ENCODE measurements around the gene NHLRC2.

NHLRC2 gene

DNA sequence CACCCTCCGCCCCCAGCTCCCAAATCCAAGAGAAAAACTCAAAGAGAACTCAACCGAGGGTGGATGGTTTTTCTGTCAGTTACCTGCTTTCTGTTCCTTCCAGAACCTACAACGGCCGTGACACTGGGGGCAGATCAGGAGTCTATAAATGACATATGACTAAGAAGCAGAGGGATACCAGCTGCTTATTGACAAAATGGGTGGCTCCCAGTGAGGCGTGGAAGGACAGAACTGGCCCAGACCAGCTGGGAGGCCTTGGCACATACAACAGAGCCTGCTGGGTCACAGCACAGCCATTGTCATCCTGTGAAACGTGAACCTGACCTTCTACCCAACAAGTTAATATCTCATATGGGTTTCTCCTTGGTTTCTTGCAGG is 104.9 kb downstream of the NHLRC2 start:
- H2AFZ ChIP-seq (ENCODE audit: low read length) = no peak overlapping the region
- no peaks in the 10 kb centered on the region for H4K20me1 ChIP-seq (ENCODE audit: insufficient read depth, low read length)
- no peaks in the 10 kb centered on the region for H3K9me3 ChIP-seq (replicated peaks; ENCODE audit: insufficient read depth, low read length)
- no peak overlapping the region for H3K27ac ChIP-seq (ENCODE audit: low read length)
- H3K4me1 ChIP-seq (ENCODE audit: low read length) = peaks cover 32% of the 10 kb centered on the region
- DNase-seq = no peak
- H3F3A ChIP-seq (ENCODE audit: insufficient read depth, low read length) = peaks cover 24% of the 10 kb centered on the region
- no peak overlapping the region for H3K4me2 ChIP-seq (ENCODE audit: low read depth, low read length)
- H3K9ac ChIP-seq (ENCODE audit: low read length) = no peak overlapping the region
- TF ChIP-seq EZH2phosphoT487 (IDR thresholded peaks at IDR 0.05; ENCODE audit: low read length) (no peak), EZH2 (optimal IDR thresholded peaks at IDR 0.05; ENCODE audit: low read depth, low read length) (no peak)
- TF ChIP-seq, protein P1, sequence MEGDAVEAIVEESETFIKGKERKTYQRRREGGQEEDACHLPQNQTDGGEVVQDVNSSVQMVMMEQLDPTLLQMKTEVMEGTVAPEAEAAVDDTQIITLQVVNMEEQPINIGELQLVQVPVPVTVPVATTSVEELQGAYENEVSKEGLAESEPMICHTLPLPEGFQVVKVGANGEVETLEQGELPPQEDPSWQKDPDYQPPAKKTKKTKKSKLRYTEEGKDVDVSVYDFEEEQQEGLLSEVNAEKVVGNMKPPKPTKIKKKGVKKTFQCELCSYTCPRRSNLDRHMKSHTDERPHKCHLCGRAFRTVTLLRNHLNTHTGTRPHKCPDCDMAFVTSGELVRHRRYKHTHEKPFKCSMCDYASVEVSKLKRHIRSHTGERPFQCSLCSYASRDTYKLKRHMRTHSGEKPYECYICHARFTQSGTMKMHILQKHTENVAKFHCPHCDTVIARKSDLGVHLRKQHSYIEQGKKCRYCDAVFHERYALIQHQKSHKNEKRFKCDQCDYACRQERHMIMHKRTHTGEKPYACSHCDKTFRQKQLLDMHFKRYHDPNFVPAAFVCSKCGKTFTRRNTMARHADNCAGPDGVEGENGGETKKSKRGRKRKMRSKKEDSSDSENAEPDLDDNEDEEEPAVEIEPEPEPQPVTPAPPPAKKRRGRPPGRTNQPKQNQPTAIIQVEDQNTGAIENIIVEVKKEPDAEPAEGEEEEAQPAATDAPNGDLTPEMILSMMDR (IDR thresholded peaks at IDR 0.05; ENCODE audit: low read length) = no peak
- H3K36me3 ChIP-seq (replicated peaks; ENCODE audit: insufficient read depth, low read length) = no peaks in the 10 kb centered on the region
- H3K27me3 ChIP-seq (replicated peaks; ENCODE audit: insufficient read depth, low read length) = no peaks in the 10 kb centered on the region
- no peaks in the 10 kb centered on the region for H3K9me2 ChIP-seq (replicated peaks; ENCODE audit: insufficient read depth, low read length)
- H3K4me3 ChIP-seq (ENCODE audit: low read length) = no peak overlapping the region
- no peaks in the 10 kb centered on the region for H3K79me2 ChIP-seq (ENCODE audit: low read length)

DNA sequence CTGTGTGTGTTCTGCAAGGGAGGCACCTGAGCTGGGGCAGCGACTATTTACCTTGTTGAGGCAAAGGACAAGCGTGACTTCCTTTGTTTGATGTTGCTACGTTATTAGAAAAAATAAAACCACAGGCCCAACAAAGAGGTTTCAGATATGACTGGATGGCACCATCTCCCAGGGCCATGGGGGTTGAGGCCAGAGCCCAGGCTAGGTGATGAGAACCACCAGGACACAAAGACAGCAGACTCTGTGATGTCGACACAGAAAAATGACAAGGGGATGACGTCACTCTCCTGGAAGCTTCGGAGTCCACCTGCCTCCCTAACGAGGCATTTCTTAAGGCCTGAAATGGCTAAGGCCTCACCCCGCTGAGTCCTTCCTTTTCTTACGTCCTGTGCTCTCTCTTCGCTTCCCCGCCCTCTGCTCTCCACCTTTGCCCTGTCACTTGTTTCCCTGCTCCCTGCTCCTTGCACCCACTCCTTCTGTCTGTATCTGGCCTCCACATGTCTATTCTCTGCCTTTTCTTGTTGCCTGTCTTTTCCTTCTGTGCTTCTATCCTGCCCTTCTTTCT is 106.2 kb downstream of the NHLRC2 start:
- no peak for TF ChIP-seq EZH2phosphoT487 (IDR thresholded peaks at IDR 0.05; ENCODE audit: low read length)
- TF ChIP-seq EZH2 (optimal IDR thresholded peaks at IDR 0.05; ENCODE audit: low read depth, low read length) = no peak
- TF ChIP-seq, protein P1 (IDR thresholded peaks at IDR 0.05; ENCODE audit: low read length) = no peak
- Histone ChIP-seq H3K9me2 (replicated peaks; ENCODE audit: insufficient read depth, low read length) (no peaks in the 10 kb centered on the region), H3K4me3 (ENCODE audit: low read length) (0 out of 2 replicates have a peak overlapping the region, but pooled peaks have one; percentile 6), H3K4me2 (ENCODE audit: low read depth, low read length) (peak overlapping the region; percentile 53), H2AFZ (ENCODE audit: low read length) (peak overlapping the region; percentile 17; the same call in 1 of the 2 replicates), H3K79me2 (ENCODE audit: low read length) (no peaks in the 10 kb centered on the region), H3K4me1 (ENCODE audit: low read length) (peaks cover 39% of the 10 kb centered on the region), H3K36me3 (replicated peaks; ENCODE audit: insufficient read depth, low read length) (no peaks in the 10 kb centered on the region), H4K20me1 (ENCODE audit: insufficient read depth, low read length) (no peaks in the 10 kb centered on the region), H3K27ac (ENCODE audit: low read length) (peak overlapping the region; percentile 77), H3K9ac (ENCODE audit: low read length) (no peak overlapping the region), H3K9me3 (replicated peaks; ENCODE audit: insufficient read depth, low read length) (no peaks in the 10 kb centered on the region), H3F3A (ENCODE audit: insufficient read depth, low read length) (peaks cover 24% of the 10 kb centered on the region), H3K27me3 (replicated peaks; ENCODE audit: insufficient read depth, low read length) (no peaks in the 10 kb centered on the region)
- DNase-seq = peak; percentile 78

DNA sequence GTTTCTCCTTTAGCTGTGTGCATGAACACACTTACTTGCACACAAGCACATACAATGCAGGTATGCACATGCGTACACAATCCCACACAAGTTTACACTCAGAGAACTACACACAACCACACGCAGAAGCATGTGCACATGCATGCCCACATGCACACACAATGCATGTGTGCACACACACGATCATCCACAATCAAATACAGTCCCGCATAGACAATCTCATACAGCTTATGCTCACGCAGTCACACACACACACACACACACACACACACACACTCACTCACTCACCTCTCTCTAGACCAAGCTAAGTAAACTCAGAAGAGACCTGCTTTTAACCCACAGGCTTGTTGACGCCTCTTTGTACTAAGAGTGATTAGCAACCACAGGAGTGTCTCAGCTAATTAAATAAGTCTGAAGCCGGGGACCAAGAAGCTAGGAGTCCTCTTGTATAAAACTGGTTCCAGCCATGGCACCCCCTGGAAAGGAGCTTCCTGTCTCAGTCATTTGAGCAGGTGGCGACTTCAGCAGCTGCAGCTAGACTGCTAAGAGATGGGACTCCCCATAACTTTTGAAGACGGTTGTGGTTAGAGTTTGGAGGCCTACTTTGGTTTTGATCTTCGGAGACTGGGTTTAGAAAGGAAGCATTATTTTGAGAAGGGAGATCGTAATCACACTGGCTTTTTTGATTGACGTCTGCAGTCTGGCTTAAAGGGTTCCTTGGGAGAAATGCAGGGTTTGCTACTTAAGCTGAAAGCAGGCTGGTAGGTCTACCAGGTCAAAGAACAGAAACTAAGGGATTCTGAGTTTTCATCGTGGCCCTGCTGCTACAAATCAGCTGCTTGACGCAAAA is 106.9 kb downstream of the NHLRC2 start:
- Histone ChIP-seq H2AFZ (ENCODE audit: low read length) (peak overlapping the region; percentile 26; the same call in 1 of the 2 replicates), H3F3A (ENCODE audit: insufficient read depth, low read length) (peaks cover 24% of the 10 kb centered on the region), H3K27me3 (replicated peaks; ENCODE audit: insufficient read depth, low read length) (no peaks in the 10 kb centered on the region), H3K4me2 (ENCODE audit: low read depth, low read length) (peak overlapping the region; percentile 53), H3K27ac (ENCODE audit: low read length) (peak overlapping the region; percentile 77), H3K9ac (ENCODE audit: low read length) (peak overlapping the region; percentile 14; the same call in 1 of the 2 replicates), H3K4me1 (ENCODE audit: low read length) (peaks cover 47% of the 10 kb centered on the region), H3K4me3 (ENCODE audit: low read length) (0 out of 2 replicates have a peak overlapping the region, but pooled peaks have one; percentile 6), H3K79me2 (ENCODE audit: low read length) (no peaks in the 10 kb centered on the region), H3K9me3 (replicated peaks; ENCODE audit: insufficient read depth, low read length) (no peaks in the 10 kb centered on the region), H3K36me3 (replicated peaks; ENCODE audit: insufficient read depth, low read length) (no peaks in the 10 kb centered on the region), H4K20me1 (ENCODE audit: insufficient read depth, low read length) (no peaks in the 10 kb centered on the region), H3K9me2 (replicated peaks; ENCODE audit: insufficient read depth, low read length) (no peaks in the 10 kb centered on the region)
- DNase-seq = peak; percentile 96
- TF ChIP-seq EZH2phosphoT487 (IDR thresholded peaks at IDR 0.05; ENCODE audit: low read length) (no peak), EZH2 (optimal IDR thresholded peaks at IDR 0.05; ENCODE audit: low read depth, low read length) (no peak)
- TF ChIP-seq, protein P1 (IDR thresholded peaks at IDR 0.05; ENCODE audit: low read length) = no peak

Data from MM.1S (cell line).